D721Med (cell line): ENCODE data around the gene TSPAN14.
"Not testable (repeated sequence)": the region's sequence is repeated elsewhere in the genome, so short reads cannot be mapped to it uniquely, and the experiment has no call there.

Source experiments
- DNase-seq: peaks from one replicate; pipeline ENCODE4 v3.0.0; 2011; ENCODE audit warnings: low spot score; ENCODE audit not compliant: insufficient read length
- FAIRE-seq: peaks from 2 replicates; lab custom pipeline; 2011; peaks lifted over from hg19 to GRCh38; lab: Jason Lieb, UNC
- TF ChIP-seq, protein P1 (sequence below): IDR thresholded peaks from 2 replicates; pipeline ENCODE4 v1.5.1; 2012; ENCODE audit warnings: mild to moderate bottlenecking, control low read depth; ENCODE audit not compliant: insufficient read depth; ENCODE audit errors: missing control alignments

TSPAN14 gene

GRCh38 chr10:80532571-80532970 lies 78.5 kb downstream of the TSPAN14 start:
- FAIRE-seq, result no peak
- TF ChIP-seq, protein P1, sequence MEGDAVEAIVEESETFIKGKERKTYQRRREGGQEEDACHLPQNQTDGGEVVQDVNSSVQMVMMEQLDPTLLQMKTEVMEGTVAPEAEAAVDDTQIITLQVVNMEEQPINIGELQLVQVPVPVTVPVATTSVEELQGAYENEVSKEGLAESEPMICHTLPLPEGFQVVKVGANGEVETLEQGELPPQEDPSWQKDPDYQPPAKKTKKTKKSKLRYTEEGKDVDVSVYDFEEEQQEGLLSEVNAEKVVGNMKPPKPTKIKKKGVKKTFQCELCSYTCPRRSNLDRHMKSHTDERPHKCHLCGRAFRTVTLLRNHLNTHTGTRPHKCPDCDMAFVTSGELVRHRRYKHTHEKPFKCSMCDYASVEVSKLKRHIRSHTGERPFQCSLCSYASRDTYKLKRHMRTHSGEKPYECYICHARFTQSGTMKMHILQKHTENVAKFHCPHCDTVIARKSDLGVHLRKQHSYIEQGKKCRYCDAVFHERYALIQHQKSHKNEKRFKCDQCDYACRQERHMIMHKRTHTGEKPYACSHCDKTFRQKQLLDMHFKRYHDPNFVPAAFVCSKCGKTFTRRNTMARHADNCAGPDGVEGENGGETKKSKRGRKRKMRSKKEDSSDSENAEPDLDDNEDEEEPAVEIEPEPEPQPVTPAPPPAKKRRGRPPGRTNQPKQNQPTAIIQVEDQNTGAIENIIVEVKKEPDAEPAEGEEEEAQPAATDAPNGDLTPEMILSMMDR, result no peak
- no peak for DNase-seq

- DNase-seq, FAIRE-seq: not testable (repeated sequence)
Observed at GRCh38 chr10:80534059-80534458, 79.9 kb downstream of the TSPAN14 start.

GRCh38 chr10:80534646-80535045 lies 80.5 kb downstream of the TSPAN14 start:
- not testable (repeated sequence) for DNase-seq, FAIRE-seq

GRCh38 chr10:80535671-80536360 lies 81.7 kb downstream of the TSPAN14 start:
- DNase-seq (no peak), FAIRE-seq (no peak)
- TF ChIP-seq, protein P1, result no peak

GRCh38 chr10:80536361-80536835 lies 82.3 kb downstream of the TSPAN14 start:
- DNase-seq (no peak), FAIRE-seq (no peak)
- TF ChIP-seq, protein P1, result no peak

DNA sequence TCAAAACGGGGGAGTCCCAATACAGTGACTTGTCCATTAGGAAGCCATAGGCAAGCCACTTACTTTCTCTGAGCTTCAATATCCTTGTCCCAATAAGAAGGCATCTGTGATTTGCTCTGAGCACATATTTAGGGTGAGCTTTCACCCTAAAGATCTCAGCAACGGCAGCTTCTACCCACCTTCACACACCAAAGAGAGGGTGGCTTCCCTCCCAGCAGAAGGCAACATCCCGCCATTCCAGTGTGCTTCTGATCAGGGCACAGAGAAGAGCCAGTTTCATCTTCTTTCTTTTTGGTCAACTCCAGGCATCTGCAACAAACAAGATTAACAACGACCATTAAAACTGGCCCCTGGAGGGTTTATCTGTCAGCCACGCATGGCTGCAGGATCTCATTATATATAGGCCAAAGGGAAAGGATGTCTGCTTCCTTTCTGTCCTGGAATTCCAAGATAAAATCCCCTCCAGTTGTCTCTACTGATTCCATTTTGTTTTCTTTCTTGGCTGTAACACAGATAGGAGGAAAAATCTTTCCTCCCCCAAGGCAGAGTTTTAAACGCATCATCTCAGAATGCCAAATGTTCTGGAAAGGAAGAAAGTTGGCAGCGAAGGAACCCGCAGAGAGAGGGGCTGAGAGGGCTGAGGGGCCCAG lies 83.1 kb downstream of the TSPAN14 start:
- TF ChIP-seq, protein P1, result no peak
- DNase-seq, result no peak
- no peak for FAIRE-seq

GRCh38 chr10:80537736-80538480 lies 83.8 kb downstream of the TSPAN14 start, which contains the start of gene SH2D4B:
TSS of gene SH2D4B (plus strand) at chr10:80537902. CDS start at chr10:80538332, 430 bp downstream.
- TF ChIP-seq, protein P1, result no peak
- no peak for FAIRE-seq
- no peak for DNase-seq
